Activated CD8-positive, alpha-beta memory T cell treated with anti-CD3 and anti-CD28 coated beads, Interleukin-2, amount 50 U/mL, for 1 hour (primary cell): ENCODE measurements around the gene SEC14L2.
"Not testable (repeated sequence)": the region's sequence is repeated elsewhere in the genome, so short reads cannot be mapped to it uniquely, and the experiment has no call there.

ENCODE experiments used
- DNase-seq: peaks from one replicate; pipeline ENCODE4 v3.0.0-alpha.2; 2020; ENCODE audit errors: extremely low read depth

Gene SEC14L2

DNA sequence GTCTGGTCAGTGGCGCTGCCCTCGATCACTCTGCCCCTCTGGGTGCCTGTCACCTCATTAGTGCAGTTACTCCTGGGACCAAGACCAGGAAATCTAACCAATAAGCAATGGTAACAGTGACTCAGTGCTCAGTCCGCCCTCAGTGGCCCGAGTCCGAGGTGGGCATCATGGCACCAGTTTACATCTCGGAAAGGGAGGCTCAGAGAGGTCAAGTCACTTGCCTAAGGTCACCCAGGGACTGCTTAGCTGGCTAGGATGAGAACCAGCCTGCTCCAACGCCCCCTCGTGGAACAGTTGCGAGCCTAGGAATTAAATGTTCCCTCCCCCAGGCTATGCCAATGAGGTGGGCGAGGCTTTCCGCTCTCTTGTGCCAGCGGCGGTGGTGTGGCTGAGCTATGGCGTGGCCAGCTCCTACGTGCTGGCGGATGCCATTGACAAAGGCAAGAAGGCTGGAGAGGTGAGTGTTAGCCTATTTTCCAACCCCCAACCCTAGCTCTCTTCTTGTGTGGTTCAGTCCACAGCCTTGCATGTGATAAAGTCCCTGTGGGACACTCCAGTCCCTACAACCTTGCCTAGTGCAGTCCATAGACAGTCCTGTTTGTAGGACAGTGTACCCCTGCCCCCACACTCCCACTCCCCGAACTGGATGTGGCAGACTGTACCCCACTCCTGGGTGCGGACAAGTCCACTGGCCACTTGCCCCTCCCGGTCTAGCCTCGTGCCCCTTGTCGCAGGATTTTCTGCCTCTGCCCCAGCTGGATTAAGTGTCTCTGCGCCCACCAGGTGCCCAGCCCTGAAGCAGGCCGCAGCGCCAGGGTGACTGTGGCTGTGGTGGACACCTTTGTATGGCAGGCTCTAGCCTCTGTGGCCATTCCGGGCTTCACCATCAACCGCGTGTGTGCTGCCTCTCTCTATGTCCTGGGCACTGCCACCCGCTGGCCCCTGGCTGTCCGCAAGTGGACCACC is 29.9 kb downstream of the SEC14L2 start:
- peak; percentile 89 for DNase-seq

DNA sequence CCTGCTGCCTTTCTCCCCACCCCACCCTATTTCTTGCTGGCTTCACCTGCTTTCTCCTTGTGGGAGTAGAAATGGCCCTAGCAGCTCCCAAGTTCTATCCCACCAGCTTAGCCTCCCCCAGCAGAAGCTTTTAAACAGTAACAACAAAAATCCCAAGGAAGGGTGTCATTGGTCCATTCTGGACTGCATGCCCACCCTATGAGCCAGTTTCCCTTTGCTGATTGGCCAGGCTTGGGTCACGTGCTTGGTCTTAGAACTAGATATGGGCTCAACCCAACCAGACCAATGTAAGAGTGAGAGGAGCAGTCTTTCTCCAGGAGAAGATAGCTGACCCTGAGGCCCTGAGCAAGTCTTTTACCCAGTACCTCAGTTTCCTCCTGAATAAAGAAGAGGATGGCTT is 31.1 kb downstream of the SEC14L2 start:
- no peak for DNase-seq

DNA sequence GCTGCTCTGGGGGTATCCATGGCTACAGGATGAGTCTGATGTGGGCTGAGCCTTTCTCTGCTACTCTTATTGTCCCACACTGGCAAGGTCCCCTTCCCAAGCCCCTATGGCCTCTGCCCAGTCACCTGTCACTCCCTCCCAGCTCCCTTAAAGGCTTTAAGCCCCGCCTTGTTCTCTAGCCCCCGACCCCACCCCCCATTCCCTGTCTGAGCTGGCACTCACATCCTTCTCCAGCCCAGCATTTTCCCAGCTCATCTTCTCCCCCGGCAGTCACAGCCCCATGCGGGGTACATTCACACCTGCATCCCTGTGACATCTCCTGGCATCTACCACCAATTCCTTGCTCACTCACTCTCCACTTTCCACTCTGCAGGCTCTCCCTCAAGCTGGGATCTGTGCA is 33.1 kb downstream of the SEC14L2 start:
- no peak for DNase-seq

DNA sequence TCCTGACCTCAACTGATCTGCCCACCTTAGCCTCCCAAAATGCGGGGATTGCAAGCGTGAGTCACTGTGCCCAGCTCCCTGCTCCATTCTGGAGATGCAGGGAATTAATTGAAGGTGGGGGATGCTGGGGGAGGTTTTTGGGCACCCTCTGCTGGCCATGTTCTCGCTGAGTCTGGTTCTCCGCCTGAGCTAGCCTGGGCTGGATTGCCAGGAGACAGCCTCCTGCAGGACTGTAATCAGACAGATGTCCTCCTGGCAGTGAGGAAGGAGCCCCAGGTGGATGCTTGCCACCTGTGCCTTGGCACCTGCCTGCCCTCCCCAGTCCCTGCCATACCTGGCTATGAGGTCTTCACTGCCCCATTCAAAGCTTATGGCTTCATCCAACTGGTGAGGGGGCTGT is 34.1 kb downstream of the SEC14L2 start:
- no peak for DNase-seq

DNA sequence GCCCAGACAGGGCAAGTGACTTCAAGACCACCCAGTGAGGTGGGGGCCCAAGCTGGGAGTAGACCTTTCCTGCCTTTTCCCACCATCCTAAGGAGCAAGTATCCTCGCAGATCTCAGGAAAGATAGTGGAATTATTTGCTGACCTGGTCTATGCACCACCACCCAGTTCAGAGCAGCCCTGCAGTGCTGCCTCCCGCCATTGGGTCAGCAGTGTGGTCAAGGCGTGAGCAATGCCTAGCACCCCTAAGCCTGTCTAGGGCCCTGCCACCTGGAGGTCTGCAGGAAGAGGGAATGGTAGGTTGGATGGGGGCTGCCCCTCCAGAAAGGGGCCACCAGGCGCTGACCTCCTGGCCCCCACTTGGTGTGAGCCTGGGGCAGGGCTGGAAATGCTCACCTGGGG is 35.3 kb downstream of the SEC14L2 start:
- no peak for DNase-seq

DNA sequence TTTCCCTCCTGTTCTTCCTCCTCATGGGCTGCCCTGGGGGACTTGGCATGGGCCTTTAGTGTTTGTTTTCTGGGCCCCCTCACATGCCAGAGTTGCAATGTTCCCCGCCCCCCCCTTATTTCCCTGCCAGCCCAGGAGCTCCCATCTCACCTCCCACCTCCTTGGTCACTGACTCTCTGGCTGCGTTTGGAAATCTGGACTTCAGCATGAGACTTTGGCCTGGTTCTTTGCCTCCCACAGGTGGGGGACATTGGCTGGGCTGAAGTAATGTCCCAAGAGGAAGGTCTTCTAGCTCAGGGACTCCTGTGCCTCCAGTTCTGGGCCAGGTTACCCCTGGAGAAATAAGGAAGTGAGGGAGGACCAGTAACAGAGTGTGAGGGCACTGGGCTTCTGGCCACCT is 35.7 kb downstream of the SEC14L2 start:
- DNase-seq = no peak

DNA sequence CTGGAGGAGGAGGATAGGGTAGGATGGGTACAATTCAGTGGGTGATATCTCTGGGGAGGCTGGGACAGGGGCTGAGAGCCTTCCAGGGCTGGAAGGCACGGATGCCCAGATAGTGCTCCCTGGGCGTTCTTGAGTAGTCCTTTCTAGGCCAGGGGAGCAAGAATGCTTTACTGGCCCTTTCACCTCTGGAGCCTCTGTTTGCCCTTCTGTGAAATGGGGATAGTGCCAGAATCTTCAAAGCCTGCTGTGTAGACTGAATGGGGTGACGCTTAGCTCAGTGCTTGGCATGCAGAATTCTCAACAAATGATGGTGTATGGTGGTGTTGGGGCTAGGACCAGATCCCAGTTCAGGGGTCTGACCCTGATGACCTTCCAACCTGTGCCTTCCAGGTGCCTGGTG is 36.4 kb downstream of the SEC14L2 start:
- no peak for DNase-seq

DNA sequence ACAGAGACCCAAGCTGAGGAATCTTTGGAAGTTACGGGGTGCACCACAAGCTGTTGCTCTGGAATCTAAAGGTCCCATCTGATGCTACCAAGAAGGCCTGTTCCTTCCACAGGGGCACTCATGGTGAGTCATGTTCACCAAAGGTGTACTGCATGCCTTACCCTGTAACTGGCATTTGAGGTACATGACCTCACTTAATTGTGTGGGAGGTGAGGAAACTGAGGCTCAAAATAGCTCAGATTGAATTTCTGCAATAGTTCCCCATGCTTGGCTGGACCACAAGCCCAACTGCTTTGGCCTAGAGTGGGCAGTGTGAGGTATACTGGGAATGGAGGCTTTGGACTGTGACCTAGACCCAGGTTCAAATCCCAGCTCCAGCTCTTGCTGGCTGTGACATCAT is 37.0 kb downstream of the SEC14L2 start:
- no peak for DNase-seq

DNA sequence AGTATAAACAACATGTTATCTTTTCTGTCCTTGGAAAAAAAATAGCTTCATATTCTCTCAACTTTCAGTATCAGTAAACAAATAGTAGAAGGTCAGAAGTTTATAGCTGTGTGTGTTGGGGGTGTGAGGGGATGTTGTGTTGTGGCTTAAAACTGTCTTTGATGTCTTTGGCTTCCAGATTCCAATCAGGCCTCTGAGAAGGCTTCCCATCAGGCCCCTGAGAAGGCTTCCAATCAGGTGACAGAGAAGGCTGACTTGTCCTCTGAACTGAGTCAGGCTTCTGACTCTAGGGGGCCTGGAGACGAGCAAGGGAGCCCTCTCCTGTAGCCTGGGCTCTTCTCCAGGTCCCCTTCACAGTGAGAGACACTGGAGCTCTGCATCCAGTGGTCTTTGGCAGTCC is 38.0 kb downstream of the SEC14L2 start:
- no peak for DNase-seq

DNA sequence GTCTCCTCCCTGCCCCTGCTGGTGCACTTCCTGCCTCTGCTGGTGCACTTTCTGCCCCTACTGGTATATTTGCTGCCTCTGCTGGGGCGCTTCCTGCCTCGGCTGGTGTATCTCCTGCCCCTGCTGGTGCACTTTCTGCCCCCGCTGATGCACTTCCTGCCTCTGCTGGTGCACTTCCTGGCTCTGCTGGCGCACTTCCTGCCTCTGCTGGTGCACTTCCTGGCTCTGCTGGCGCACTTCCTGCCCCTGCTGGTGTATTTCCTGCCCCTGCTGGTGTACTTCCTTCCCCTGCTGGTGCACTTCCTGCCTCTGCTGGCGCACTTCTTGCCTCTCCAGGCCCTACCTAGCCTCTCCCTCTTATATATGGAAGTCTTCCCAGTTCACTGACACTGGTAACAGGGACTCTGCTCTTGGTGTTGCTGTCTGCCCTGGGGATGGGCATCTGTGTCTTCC is 38.9 kb downstream of the SEC14L2 start:
- peak; percentile 89 for DNase-seq

DNA sequence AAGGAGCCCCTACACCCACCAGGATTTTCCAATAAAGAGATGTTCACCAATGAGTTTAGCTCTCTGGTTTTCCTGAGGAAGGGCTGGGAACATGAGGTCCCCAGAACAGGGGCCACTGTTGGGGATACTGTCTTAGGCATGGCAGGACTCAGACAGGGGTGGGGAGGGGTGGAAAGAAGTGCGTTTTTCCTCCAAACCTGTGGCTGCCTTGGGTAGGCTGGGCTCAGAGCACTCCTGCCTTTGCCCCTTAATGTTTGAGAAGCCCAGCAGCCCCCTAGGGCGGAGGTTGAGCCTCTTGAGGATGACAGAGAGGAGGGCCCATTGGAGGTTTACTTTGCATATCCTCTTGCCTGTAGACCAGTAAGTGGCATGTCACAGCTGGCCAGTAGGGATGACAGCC is 39.4 kb downstream of the SEC14L2 start:
- DNase-seq = no peak

DNA sequence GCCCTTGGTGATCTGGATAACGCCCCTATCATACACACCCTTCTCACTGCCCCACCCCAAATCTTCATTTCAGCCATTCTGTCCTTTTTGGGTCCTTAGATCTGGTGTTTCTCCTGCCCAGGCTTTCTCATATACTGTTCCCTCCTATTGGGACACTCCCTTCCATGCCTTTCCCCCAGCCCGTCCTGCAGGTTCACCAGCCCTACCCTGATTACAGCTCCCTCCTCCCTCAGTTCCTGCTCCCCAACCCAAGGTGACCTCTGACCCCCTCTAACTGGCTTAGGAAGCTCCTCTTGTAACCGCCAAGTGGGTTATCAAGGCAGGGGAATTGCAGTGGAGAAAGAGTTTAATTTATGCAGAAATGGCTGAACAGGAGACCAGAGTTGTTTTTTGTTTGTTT is 41.7 kb downstream of the SEC14L2 start:
- DNase-seq = no peak

DNA sequence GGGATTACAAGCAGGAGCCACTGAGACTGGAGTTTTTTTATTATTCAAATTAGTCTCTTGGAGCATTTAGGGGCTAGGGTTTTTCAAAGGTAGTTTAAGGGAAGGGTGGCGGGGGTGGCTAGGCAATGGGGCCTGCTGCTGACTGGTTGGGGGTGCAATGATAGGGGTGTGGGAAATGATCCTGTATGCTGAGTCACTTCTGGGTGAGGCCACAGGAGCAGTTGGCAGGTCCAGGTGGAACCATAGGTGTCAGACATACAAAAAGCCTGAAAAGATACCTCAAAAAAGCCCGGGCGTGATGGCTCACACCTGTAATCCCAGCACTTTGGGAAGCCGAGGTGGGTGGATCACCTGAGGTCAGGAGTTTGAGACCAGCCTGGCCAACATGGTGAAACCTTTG is 42.4 kb downstream of the SEC14L2 start:
- DNase-seq = no peak

DNA sequence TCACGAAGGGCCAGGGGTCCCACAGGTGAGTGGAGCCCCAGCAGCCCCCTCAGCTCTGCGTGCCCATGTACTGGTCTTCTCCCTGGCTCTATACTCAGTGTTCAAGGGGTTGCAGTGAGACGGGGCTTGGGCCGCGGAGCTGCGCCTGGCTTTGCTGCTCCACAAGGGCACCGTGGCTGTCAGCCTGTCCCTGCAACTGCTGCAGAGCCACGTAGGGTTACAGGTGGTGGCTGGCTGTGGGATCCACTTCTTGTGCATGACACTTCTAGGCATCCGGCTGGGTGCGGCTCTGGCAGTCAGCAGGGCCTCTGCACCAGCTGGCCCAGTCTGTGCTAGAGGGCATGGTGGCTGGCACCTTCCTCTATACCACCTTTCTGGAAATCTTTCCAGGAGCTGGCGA is 43.0 kb downstream of the SEC14L2 start:
- no peak for DNase-seq

DNA sequence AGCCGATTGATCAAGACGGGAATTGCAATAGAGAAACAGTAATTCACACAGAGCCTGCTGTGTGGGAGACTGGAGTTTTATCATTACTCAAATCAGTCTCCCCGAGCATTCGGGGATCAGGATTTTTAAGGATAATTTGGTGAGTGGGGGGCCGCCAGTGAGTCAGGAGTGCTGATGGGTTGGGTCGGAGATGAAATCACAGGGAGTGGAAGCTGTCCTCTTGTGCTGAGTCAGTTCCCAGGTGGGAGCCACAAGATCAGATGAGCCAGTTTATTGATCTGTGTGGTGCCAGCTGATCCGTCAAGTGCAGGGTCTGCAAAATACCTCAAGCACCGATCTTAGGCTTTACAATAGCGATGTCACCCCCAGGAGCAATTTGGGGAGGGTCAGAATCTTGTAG is 44.3 kb downstream of the SEC14L2 start:
- DNase-seq = no peak

DNA sequence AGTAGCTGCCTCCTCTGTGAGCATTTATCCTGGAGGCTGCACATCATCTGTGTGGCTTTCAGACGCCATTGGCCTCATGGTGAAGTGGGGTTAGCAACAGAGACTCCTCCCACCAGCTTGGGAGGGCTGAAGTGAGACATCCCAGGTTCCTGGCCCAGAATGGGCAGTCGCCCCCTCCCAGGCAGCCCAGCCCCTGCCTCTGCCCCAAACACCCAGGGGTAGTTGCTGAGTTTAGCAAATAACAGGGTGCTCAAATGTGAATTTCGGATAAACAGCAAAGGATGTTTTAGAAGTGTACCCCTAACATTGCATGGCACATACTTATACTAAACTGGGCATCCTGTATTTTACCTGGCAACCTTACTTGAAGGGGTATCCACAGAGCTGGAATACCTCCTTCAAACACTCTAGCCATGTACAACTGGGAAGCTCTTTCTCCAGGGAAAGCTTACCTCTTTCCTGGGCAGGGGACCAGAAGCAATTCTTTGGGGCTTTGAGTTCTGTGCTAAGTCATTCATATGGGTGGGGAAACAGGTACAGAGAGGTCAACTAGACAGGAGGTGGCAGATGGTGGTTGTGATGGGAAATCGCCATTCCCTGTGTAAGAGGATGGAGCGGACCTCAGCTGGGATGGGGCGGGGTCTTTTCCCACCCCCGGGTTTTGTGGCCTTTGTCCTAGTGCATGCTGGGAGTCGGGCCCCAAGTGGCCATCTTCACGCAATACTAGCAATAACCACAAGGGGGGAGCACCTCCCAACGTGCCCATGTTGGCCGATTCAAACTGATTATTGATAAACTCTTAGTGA is 48.0 kb downstream of the SEC14L2 start:
- no peak for DNase-seq

DNA sequence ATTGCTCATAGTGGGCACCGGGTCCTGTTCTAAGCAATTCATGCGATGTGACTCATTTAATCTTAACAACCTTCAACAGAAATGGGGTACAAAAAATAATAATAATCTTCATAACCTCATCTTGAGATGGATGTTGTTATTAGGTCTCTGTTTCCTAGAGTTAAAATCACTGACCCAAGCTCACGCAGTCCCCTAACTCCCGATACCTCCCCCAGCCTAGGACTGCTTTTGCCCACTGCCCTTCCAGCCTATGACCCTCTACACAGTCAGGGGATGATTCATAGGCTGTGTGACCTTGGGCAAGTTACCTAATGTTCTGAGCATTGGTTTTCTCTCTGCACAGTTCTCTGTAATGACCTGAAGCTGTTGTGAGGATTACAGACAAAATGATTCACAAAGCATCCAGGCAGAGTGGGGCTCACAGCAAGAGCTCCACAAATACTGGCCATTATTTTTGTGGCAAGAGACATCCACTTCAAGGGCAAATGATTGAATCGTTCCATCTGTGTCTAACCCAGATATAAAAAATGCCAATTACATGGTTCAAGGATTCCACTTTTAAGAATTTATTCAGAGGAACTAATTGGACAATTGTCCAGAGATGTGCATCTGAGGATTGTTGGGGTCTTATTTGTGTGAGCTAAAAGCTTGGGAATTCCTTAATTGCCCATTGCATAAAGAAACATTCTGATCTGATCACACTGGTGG is 48.8 kb downstream of the SEC14L2 start:
- no peak for DNase-seq

DNA sequence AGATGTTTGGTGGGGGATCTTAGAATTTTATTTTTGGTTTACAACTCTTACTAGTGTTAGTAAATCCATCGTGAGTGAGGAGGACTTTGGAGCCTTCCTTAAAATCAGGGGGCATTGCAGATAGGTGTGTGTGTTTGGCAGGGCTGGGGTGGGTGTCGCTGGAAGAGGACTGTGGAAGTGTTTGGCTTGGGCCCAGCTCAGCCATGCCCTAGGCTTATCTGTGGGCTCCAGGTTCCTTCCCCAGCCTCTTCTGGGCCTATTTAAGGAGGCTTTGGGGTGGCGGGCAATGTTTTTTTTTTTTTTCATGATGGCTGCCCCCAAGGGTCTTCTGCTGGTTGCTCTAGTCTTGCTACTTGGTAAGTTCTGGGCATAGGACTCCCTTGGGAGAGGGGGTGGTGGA is 50.8 kb downstream of the SEC14L2 start:
- no peak for DNase-seq

DNA sequence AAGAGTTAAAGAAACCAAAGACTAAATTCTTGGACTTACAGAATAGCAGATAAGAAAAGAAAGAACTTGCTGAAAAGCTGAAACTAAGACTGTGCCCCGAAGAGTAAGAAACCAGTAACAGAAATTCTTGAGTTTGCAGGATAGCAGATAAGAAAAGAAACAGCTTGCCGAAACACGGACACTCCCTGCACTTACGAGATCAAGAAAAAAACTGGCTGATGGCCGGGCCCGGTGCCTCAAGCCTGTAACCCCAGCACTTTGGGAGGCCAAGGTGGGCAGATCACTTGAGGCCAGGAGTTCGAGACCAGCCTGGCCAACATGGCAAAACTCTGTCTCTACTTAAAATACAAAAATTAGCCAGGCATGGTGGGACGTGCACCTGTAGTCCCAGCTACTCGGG is 54.7 kb downstream of the SEC14L2 start:
- DNase-seq = not testable (repeated sequence)

DNA sequence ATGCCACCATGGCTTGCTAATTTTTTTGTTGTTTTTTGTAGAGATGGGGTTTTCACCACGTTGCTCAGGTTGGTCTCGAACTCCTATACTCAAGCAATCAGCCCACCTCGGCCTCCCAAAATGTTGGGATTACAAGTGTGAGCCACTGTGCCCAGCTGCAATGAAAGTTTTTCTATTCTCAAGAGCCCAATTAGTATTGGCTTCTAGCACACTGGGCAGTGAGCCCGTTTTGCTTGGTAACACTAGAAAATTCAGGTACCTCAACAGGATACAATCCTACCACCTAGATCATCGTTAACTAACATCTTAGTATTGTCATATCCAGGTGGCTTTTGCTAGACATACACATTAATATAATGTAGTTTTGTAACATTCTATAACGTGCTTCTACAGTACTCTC is 56.0 kb downstream of the SEC14L2 start:
- DNase-seq = no peak

DNA sequence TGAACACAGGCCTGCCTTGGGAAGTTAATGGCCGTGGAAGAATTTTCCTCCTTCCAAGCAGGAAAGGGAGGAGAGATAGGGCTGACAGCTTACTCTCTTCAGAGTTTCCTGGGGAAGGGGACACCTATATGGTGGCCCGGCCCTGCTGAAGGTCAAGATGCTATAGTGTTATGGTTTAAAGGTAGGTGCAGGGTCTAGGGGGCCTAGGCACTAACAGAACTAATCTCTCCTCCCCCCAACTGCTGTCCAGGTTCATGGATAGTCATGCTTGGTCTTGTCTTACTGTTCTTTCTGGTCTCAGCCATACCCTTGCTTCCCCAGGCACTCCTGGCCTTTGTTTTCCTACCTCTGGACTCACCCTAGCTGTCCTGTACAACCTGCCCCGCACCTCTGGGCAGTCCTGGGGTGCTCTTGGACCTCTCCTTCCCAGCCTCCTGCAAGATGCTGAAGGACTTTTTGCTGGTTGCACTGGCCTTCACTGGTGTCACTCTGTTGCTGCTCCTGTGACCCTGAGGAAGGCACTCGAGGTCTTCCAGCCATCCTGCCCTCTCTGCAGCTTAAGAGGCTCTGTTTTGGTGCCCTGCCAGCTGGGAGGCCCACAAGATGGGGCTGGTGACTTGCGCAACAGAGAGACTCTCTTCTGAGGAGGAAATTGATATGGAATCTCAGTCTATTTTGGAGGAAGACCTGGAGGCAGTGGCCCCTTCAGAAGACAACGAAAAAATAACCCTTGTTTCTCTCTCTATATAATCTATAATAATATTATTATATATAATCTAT is 57.1 kb downstream of the SEC14L2 start:
- no peak for DNase-seq
